H1 (cell line): ENCODE measurements around the gene TTPAL. TPM values are rescaled to one million over a fixed set of nuclear protein-coding genes. Genes with fewer than 3 reads are reported as not detected.

Experiments
- CTCF ChIA-PET: fragments of 300-600 bp; sonication (Branson Sonifier 250); formaldehyde crosslinking; loops from one replicate; lab custom pipeline; 2021; ENCODE audit not compliant: partially characterized antibody; lab: Charles Lee
- POLR2A ChIA-PET: fragments of 300-600 bp; sonication (Branson Sonifier 250); formaldehyde crosslinking; loops from one replicate; lab custom pipeline; 2021; ENCODE audit warnings: inconsistent platforms; ENCODE audit not compliant: partially characterized antibody; lab: Charles Lee
- DNase-seq, 2 experiments: peaks; one replicate each; pipeline versions ENCODE4 v3.0.0 to v3.0.0-alpha.2; 2010 to 2022; ENCODE audit warnings: low spot score in 2 of 2, low read depth in 1 of 2, mixed read lengths in 1 of 2
- FAIRE-seq: peaks from 2 replicates; lab custom pipeline; 2011; peaks lifted over from hg19 to GRCh38; lab: Jason Lieb, UNC
- H2AFZ ChIP-seq: 2 replicates; pipeline ENCODE4 v1.8.1; 2012; ENCODE audit warnings: low read length, inconsistent platforms
- H2AK5ac ChIP-seq: 2 replicates; pipeline ENCODE4 v1.6.1; 2013; ENCODE audit warnings: low read depth, low read length
- H2BK120ac ChIP-seq: replicated peaks from 2 replicates; pipeline ENCODE3; 2013; ENCODE audit warnings: low read depth, low read length, inconsistent platforms
- H2BK12ac ChIP-seq: 2 replicates; pipeline ENCODE4 v1.6.1; 2013; ENCODE audit warnings: low read depth, low read length
- H2BK15ac ChIP-seq: 2 replicates; pipeline ENCODE4 v1.6.1; 2013; ENCODE audit warnings: low read length
- H2BK20ac ChIP-seq: 2 replicates; pipeline ENCODE4 v1.6.1; 2013; ENCODE audit warnings: low read length
- H2BK5ac ChIP-seq: 2 replicates; pipeline ENCODE4 v1.6.1; 2013; ENCODE audit warnings: low read depth, low read length
- H3K14ac ChIP-seq: 2 replicates; pipeline ENCODE4 v1.6.1; 2013; ENCODE audit warnings: inconsistent platforms; ENCODE audit not compliant: insufficient read length
- H3K18ac ChIP-seq: 2 replicates; pipeline ENCODE4 v1.6.1; 2013; ENCODE audit warnings: low read length; ENCODE audit errors: extremely low read depth
- H3K23ac ChIP-seq: 2 replicates; pipeline ENCODE4 v1.6.1; 2013; ENCODE audit warnings: inconsistent platforms; ENCODE audit not compliant: insufficient read length
- H3K23me2 ChIP-seq: 2 replicates; pipeline ENCODE4 v1.6.1; 2013; ENCODE audit warnings: low read depth, low read length
- H3K27ac ChIP-seq: 2 replicates; pipeline ENCODE4 v1.6.1; 2011; ENCODE audit warnings: low read depth, low read length, inconsistent platforms
- H3K27me3 ChIP-seq, 4 experiments: replicated peaks in 1 of 4; 1 replicate in 1 of 4; 2 replicates in 3 of 4; pipeline versions ENCODE4 v1.6.1 to v1.8.1; 2011 to 2013; ENCODE audit warnings: low read length in 3 of 4, mild to moderate bottlenecking in 3 of 4, inconsistent platforms in 2 of 4, mixed read lengths in 2 of 4, moderate library complexity in 1 of 4; ENCODE audit not compliant: control insufficient read depth in 3 of 4, insufficient read depth in 3 of 4; ENCODE audit errors: extremely low read depth in 1 of 4
- H3K36me3 ChIP-seq, 4 experiments: 2 replicates each; pipeline versions ENCODE4 v1.6.1 to v1.8.1; 2011 to 2013; ENCODE audit warnings: mild to moderate bottlenecking in 4 of 4, low read length in 3 of 4, moderate library complexity in 2 of 4, control low read depth in 1 of 4, inconsistent platforms in 1 of 4; ENCODE audit not compliant: insufficient read depth in 4 of 4, control insufficient read depth in 2 of 4
- H3K4ac ChIP-seq: replicated peaks from 2 replicates; pipeline ENCODE3; 2013; ENCODE audit warnings: low read length, low read depth, mixed read lengths, inconsistent platforms; ENCODE audit not compliant: insufficient read length
- H3K4me1 ChIP-seq, 4 experiments: replicated peaks in 1 of 4; 1 replicate in 1 of 4; 2 replicates in 3 of 4; pipeline versions ENCODE4 v1.6.1 to v1.8.1; 2011 to 2013; ENCODE audit warnings: low read length in 3 of 4, inconsistent platforms in 2 of 4, mixed read lengths in 1 of 4; ENCODE audit not compliant: insufficient read depth in 4 of 4, control insufficient read depth in 3 of 4
- H3K4me2 ChIP-seq, 2 experiments: 2 replicates each; pipeline versions ENCODE4 v1.6.1 to v1.8.1; 2011 to 2013; ENCODE audit warnings: low read depth in 2 of 2, low read length in 2 of 2, control low read depth in 1 of 2, inconsistent platforms in 1 of 2, mild to moderate bottlenecking in 1 of 2; ENCODE audit not compliant: insufficient read depth in 1 of 2
- H3K4me3 ChIP-seq, 4 experiments: fragments of 200-600, 300-600 bp in 1 of 4; sonication (generic), shearing (Covaris generic), sonication (Bioruptor Twin) in 1 of 4; 2 replicates each; pipeline versions ENCODE4 v1.5.1 to v1.8.1; 2011 to 2016; ENCODE audit warnings: low read length in 4 of 4, low read depth in 3 of 4, control low read depth in 2 of 4, inconsistent platforms in 2 of 4, mild to moderate bottlenecking in 2 of 4, mixed read lengths in 1 of 4, moderate library complexity in 1 of 4; ENCODE audit not compliant: insufficient read depth in 2 of 4; ENCODE audit errors: extremely low read depth in 1 of 4
- H3K56ac ChIP-seq: replicated peaks from 2 replicates; pipeline ENCODE3; 2013; ENCODE audit warnings: low read depth, mild to moderate bottlenecking, mixed read lengths, low read length, inconsistent platforms; ENCODE audit not compliant: insufficient read length
- H3K79me1 ChIP-seq: 2 replicates; pipeline ENCODE4 v1.6.1; 2013; ENCODE audit warnings: low read depth, low read length, control low read depth
- H3K79me2 ChIP-seq, 2 experiments: 2 replicates each; pipeline versions ENCODE4 v1.6.1 to v1.8.1; 2012 to 2013; ENCODE audit warnings: low read length in 2 of 2, mild to moderate bottlenecking in 2 of 2, inconsistent platforms in 1 of 2; ENCODE audit not compliant: insufficient read depth in 2 of 2, control insufficient read depth in 1 of 2
- H3K9ac ChIP-seq, 4 experiments: replicated peaks in 1 of 4; 1 replicate in 1 of 4; 2 replicates in 3 of 4; pipeline versions ENCODE4 v1.6.1 to v1.8.1; 2011 to 2013; ENCODE audit warnings: low read depth in 3 of 4, low read length in 3 of 4, control low read depth in 2 of 4, mild to moderate bottlenecking in 2 of 4, moderate library complexity in 2 of 4, inconsistent platforms in 1 of 4; ENCODE audit errors: extremely low read depth in 1 of 4
- H3K9me3 ChIP-seq, 2 experiments: 2 replicates each; pipeline versions ENCODE4 v1.6.1 to v1.8.1; 2012 to 2013; ENCODE audit warnings: mild to moderate bottlenecking in 2 of 2, moderate library complexity in 2 of 2, control low read depth in 1 of 2, inconsistent platforms in 1 of 2, low read depth in 1 of 2, low read length in 1 of 2, mixed read lengths in 1 of 2; ENCODE audit not compliant: insufficient read depth in 2 of 2
- H4K20me1 ChIP-seq, 2 experiments: replicated peaks in 1 of 2; 2 replicates each; pipeline versions ENCODE3 to v1.8.1; 2011 to 2013; ENCODE audit warnings: inconsistent platforms in 2 of 2, low read length in 2 of 2, mild to moderate bottlenecking in 1 of 2; ENCODE audit not compliant: insufficient read depth in 2 of 2, control insufficient read depth in 1 of 2
- H4K5ac ChIP-seq: 2 replicates; pipeline ENCODE4 v1.6.1; 2013; ENCODE audit warnings: low read length, low read depth, mixed read lengths, inconsistent platforms; ENCODE audit not compliant: insufficient read length
- H4K8ac ChIP-seq: 2 replicates; pipeline ENCODE4 v1.8.0; 2013; ENCODE audit warnings: mild to moderate bottlenecking, moderate library complexity, low read length, inconsistent platforms; ENCODE audit not compliant: insufficient read depth; ENCODE audit errors: extremely low read depth
- H4K91ac ChIP-seq: replicated peaks from 2 replicates; pipeline ENCODE3; 2013; ENCODE audit warnings: low read length, mixed read lengths, inconsistent platforms; ENCODE audit not compliant: insufficient read length
- CBX5 ChIP-seq: fragments of 300-800, 300-1000 bp; sonication (generic); IDR thresholded peaks from 2 replicates; pipeline ENCODE4 v1.7.1; 2016; ENCODE audit warnings: antibody characterized with exemption, low read length, low read depth
- CTCF ChIP-seq, 3 experiments: IDR thresholded peaks; 1 replicate in 2 of 3; 2 replicates in 1 of 3; pipeline versions ENCODE4 v1.5.1 to v1.6.1; 2011; ENCODE audit warnings: low read length in 3 of 3, mild to moderate bottlenecking in 3 of 3, inconsistent platforms in 2 of 3, low read depth in 1 of 3, moderate library complexity in 1 of 3; ENCODE audit not compliant: insufficient read depth in 1 of 3; ENCODE audit errors: control extremely low read depth in 1 of 3
- HDAC6 ChIP-seq: IDR thresholded peaks from one replicate; pipeline ENCODE4 v1.7.1; 2012; ENCODE audit warnings: low read depth, mild to moderate bottlenecking, inconsistent platforms, low read length, moderate library complexity
- KDM5A ChIP-seq: fragments of 200-600 bp; IDR thresholded peaks from 2 replicates; pipeline ENCODE4 v1.7.1; 2012; ENCODE audit warnings: mild to moderate bottlenecking, low read length, inconsistent platforms, mixed read lengths
- NRF1 ChIP-seq: IDR thresholded peaks from 2 replicates; pipeline ENCODE4 v1.6.1; 2011; ENCODE audit warnings: mild to moderate bottlenecking, low read depth, low read length, improper control_type of control experiment
- RBBP5 ChIP-seq: IDR thresholded peaks from 2 replicates; pipeline ENCODE4 v1.7.1; 2012; ENCODE audit warnings: low read depth, mild to moderate bottlenecking, inconsistent platforms, low read length, moderate library complexity, borderline replicate concordance
- RFX5 ChIP-seq: IDR thresholded peaks from 2 replicates; pipeline ENCODE4 v1.6.1; 2011; ENCODE audit warnings: low read depth, low read length, improper control_type of control experiment, borderline replicate concordance
- RXRA ChIP-seq: IDR thresholded peaks from 2 replicates; pipeline ENCODE4 v1.6.1; 2011; ENCODE audit warnings: low read depth, mild to moderate bottlenecking, low read length, moderate library complexity; ENCODE audit not compliant: insufficient read depth
- SIRT6 ChIP-seq: IDR thresholded peaks from one replicate; pipeline ENCODE4 v1.7.1; 2012; ENCODE audit warnings: low read length, inconsistent platforms
- SP2 ChIP-seq: IDR thresholded peaks from 2 replicates; pipeline ENCODE4 v1.6.1; 2012; ENCODE audit warnings: mild to moderate bottlenecking, low read length, inconsistent platforms
- WGBS, 2 experiments: shearing (Covaris generic) in 1 of 2; methylation state at CpG; one replicate each; pipeline versions ENCODE4 v1.1.6 to v1.1.7; 2013 to 2015; ENCODE audit warnings: low lambda C conversion rate in 2 of 2, mixed read lengths in 2 of 2, inconsistent platforms in 1 of 2, low coverage in 1 of 2, missing lambda C conversion rate in 1 of 2; ENCODE audit not compliant: insufficient replicate concordance in 2 of 2, insufficient coverage in 1 of 2, insufficient read length in 1 of 2; ENCODE audit errors: extremely low coverage in 1 of 2, missing lambda C conversion rate in 1 of 2; 5-methylcytosine and 5-hydroxymethylcytosine counted together
- polyA plus RNA-seq, 7 experiments: library from polyadenylated mRNA; depleted of rRNA in 3 of 7; stranded (reverse) in 5 of 7; unstranded in 2 of 7; fragments of >200 nt in 5 of 7; fragments of 200-250 nt in 2 of 7; gene quantifications; 1 replicate in 5 of 7; 2 replicates in 1 of 7; 4 replicates in 1 of 7; pipeline versions ENCODE4 v1.2.1 to v1.2.3, GENCODE V29; 2011 to 2013; ENCODE audit warnings: missing spikeins in 2 of 7, mixed read lengths in 2 of 7
- total RNA-seq: library from RNA; stranded (reverse); fragmentation: NEBNext Ultra II Directional; extraction: Animal tissue kit (Norgen Biotek cat#: 25700); gene quantifications from 2 replicates; pipeline ENCODE4 v1.2.1, GENCODE V29; 2021

TTPAL gene
- total and polyA plus RNA-seq, 2 of the 8 experiments (the other 6 are each of a cell fraction or from before 2014, with no cell fraction given), result 2.8 to 14.0 TPM

GRCh38 chr20:44501448-44501847, 25.8 kb downstream of the TTPAL start:
- H3K23ac ChIP-seq, result no peak overlapping the region
- no peak overlapping the region for H4K8ac ChIP-seq
- H2BK120ac ChIP-seq, result no peak overlapping the region
- H3K4me1 ChIP-seq, result no peaks in the 10 kb centered on the region
- no peak overlapping the region for H4K5ac ChIP-seq
- H3K9ac ChIP-seq, result no peak overlapping the region
- DNase-seq, result no peak
- no peak overlapping the region for H3K4me2 ChIP-seq
- no peak overlapping the region for H3K4ac ChIP-seq
- no peaks in the 10 kb centered on the region; the same call in 1 of the 2 replicates for H3K23me2 ChIP-seq
- no peak overlapping the region for H3K14ac ChIP-seq
- H3K18ac ChIP-seq, result no peak overlapping the region
- no peak overlapping the region for H3K56ac ChIP-seq
- ChIA-PET POLR2A (interaction anchor here (1.3 kb wide), 1 partner anchor 10 kb away, joined by 3 read pairs; no protein-coding TSS in a partner anchor), CTCF (no interaction called here)
- H2AK5ac ChIP-seq, result no peak overlapping the region
- peaks cover 12 to 45% (median 24%) of the 10 kb centered on the region in 4 experiments; a peak in 7 of 8 replicates for H3K36me3 ChIP-seq
- H2BK5ac ChIP-seq, result no peak overlapping the region
- H3K27ac ChIP-seq, result no peak overlapping the region
- WGBS, 2 experiments, result 91% methylated on average over 5 of the region's 5 CpGs; no CpG with 5 or more reads in 1 of the 2 experiments
- H3K9me3 ChIP-seq, result no peaks in the 10 kb centered on the region
- H3K27me3 ChIP-seq, result no peaks in the 10 kb centered on the region
- no peak overlapping the region for H4K91ac ChIP-seq
- no peak overlapping the region for H2AFZ ChIP-seq
- no peak overlapping the region for H2BK20ac ChIP-seq
- no peaks in the 10 kb centered on the region; the same call in 1 of the 2 replicates for H3K79me1 ChIP-seq
- H2BK12ac ChIP-seq, result no peak overlapping the region
- no peak overlapping the region for H3K4me3 ChIP-seq
- H3K79me2 ChIP-seq, result no peaks in the 10 kb centered on the region
- no peaks in the 10 kb centered on the region for H4K20me1 ChIP-seq
- FAIRE-seq, result no peak
- H2BK15ac ChIP-seq, result no peak overlapping the region
- TF ChIP-seq CTCF (IDR thresholded peaks at IDR 0.05; ENCODE audit: control extremely low read depth in 1 of 3, insufficient read depth in 1 of 3, low read depth in 1 of 3, low read length in 3 of 3) (no peak), KDM5A (no peak), RXRA (no peak), HDAC6 (no peak), CBX5 (no peak), RFX5 (no peak), NRF1 (no peak), SP2 (no peak), SIRT6 (no peak), RBBP5 (no peak)
